ENCODE measurements around the gene SLCO1A2.

DNA sequence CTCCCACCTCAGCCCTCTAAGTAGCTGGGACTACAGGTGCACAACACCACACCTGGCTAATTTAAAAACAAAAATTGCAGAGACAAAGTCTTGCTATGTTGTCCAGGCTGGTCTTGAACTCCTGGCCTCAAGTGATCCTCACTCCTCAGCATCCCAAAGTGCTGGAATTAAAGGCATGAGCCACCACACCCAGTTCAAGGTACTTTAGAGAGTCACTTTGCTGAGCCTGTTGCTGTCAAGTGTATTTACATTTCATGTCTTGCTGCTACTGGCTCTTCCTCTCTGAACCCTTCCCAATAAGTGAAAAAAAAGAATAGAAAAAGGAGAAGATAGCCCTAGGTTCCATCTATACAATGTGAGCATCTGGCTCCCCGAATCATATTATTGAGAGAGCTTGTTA lies 38.4 kb downstream of the SLCO1A2 start:
- TF ChIP-seq, protein P1, sequence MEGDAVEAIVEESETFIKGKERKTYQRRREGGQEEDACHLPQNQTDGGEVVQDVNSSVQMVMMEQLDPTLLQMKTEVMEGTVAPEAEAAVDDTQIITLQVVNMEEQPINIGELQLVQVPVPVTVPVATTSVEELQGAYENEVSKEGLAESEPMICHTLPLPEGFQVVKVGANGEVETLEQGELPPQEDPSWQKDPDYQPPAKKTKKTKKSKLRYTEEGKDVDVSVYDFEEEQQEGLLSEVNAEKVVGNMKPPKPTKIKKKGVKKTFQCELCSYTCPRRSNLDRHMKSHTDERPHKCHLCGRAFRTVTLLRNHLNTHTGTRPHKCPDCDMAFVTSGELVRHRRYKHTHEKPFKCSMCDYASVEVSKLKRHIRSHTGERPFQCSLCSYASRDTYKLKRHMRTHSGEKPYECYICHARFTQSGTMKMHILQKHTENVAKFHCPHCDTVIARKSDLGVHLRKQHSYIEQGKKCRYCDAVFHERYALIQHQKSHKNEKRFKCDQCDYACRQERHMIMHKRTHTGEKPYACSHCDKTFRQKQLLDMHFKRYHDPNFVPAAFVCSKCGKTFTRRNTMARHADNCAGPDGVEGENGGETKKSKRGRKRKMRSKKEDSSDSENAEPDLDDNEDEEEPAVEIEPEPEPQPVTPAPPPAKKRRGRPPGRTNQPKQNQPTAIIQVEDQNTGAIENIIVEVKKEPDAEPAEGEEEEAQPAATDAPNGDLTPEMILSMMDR (IDR thresholded peaks at IDR 0.05; ENCODE audit: low read depth, low read length): no peak
- no peak for TF ChIP-seq POLR2A (IDR thresholded peaks at IDR 0.05; ENCODE audit: extremely low read depth, insufficient read length)
